SIG-M5 treated with dmso at 0.1 percent for 504 hours (cell line): ENCODE results near the gene HOXA9.

Experiments used
- DNase-seq: peaks from one replicate; lab custom pipeline; 2025; ENCODE audit not compliant: unreplicated experiment; lab: John Stamatoyannopoulos, UW

Gene HOXA9

DNA sequence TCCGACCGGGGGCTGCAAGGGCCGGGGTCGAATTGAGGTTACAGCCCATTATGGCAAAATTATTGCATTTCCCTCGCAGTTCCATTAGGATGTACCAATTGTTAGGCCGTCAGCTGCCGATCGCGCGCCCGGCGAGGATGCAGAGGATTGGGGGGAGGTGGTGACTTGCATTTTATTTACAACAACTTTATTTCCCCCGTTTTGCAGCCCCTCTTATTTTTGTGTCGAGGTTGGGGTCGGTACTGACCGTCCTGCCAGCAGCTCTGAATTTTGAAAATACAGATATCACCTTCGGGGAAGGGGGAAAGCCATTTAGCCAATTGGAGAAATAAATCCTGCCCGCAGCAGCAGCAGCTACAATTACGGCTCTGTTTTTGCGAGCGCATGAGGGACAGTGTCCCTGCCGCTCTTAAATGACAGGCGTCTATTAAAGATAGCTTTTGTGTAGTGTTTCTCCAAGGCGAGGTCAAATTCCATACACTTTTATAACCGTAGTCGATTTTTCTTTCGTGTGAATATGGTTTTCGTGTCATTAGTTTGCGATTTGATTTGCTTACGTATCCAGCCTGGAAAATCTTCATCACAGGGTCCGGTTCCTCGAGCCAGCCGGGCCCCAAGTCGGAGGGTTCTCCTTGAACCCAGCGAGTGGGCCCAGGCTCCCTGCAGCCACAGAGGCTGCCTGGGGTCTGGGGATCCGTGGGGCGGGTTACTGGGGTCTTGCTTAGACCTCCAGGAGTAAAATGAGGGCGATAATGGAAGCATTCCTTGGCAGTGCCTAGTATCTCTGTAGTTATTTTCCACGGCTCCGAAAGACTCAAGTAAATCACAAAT lies 21.2 kb downstream of the HOXA9 start:
- DNase-seq, result no peak

DNA sequence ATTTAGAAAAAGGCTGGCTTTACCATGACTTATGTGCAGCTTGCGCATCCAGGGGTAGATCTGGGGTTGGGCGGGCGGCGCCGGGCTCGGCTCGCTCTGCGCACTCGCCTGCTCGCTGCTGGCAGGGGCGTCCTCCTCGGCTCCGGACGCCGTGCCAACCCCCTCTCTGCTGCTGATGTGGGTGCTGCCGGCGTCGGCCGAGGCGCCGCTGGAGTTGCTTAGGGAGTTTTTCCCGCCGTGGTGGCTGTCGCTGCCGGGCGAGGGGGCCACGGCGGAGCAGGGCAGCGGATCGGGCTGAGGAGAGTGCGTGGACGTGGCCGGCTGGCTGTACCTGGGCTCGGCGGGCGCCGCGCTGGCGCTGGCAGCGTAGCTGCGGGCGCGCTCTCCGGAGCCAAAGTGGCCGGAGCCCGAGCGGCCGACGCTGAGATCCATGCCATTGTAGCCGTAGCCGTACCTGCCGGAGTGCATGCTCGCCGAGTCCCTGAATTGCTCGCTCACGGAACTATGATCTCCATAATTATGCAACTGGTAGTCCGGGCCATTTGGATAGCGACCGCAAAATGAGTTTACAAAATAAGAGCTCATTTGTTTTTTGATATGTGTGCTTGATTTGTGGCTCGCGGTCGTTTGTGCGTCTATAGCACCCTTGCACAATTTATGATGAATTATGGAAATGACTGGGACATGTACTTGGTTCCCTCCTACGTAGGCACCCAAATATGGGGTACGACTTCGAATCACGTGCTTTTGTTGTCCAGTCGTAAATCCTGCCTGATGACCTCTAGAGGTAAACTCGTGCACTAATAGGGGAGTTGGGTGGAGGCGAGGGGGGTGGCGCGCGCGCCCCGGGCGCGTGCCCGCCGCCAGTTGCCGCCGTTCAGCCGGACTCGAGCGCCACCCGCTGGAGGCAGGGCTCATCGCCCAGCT lies 22.1 kb downstream of the HOXA9 start, which contains the start of gene HOXA5:
TSS of gene HOXA5 (minus strand) at position 659 of the 927 bp plus-strand sequence. CDS start at position 585, 74 bp downstream.
- peak; percentile 84 for DNase-seq

DNA sequence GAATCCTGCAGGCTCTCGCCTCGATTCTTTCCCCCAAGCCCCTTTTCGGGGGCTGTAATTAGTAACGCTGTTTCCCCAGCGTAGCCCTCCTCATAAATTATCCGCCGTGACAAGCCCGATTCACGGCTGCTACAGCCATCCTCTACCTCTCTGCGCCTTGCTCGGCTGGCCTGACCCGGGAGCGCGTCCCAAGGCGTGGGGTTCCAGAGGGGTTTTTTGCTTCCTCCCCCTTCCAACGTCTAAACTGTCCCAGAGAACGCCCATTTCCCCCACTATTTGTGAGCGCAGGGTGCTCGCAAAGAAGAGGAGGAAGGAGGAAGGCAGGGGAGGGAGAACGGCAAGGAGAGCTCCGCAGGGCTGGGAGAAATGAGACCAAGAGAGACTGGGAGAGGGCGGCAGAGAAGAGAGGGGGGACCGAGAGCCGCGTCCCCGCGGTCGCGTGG lies 22.7 kb downstream of the HOXA9 start:
- DNase-seq, result no peak

DNA sequence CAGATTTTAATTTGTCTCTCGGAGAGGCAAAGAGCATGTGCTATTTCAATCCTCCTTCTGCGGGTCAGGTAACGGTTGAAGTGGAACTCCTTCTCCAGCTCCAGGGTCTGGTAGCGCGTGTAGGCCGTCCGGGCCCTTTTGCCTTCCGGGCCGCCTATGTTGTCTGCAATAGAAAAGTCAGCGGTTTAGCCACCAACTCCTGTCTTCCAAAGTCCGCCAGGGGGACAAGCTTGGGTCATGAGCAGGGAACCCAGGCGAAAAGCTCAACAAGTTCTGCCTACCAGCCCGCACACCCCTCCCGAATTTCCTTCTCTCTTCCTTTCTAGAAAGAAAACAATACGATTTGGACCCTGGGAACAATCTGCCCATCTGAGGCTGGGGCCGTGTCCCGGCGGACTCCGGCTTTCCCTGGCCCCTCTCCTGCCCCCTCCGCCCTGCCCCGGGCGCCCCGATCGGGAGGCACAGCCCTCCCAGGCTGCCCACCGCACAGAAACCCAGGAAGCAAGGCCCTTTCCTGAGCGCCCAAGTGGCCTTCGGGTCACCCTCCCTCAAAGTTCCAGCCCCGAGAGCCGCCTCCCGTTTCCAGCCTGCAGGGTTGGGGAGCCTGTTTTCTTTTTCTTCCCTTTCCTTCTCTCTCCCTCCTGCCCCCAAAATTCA lies 23.3 kb downstream of the HOXA9 start:
- no peak for DNase-seq

DNA sequence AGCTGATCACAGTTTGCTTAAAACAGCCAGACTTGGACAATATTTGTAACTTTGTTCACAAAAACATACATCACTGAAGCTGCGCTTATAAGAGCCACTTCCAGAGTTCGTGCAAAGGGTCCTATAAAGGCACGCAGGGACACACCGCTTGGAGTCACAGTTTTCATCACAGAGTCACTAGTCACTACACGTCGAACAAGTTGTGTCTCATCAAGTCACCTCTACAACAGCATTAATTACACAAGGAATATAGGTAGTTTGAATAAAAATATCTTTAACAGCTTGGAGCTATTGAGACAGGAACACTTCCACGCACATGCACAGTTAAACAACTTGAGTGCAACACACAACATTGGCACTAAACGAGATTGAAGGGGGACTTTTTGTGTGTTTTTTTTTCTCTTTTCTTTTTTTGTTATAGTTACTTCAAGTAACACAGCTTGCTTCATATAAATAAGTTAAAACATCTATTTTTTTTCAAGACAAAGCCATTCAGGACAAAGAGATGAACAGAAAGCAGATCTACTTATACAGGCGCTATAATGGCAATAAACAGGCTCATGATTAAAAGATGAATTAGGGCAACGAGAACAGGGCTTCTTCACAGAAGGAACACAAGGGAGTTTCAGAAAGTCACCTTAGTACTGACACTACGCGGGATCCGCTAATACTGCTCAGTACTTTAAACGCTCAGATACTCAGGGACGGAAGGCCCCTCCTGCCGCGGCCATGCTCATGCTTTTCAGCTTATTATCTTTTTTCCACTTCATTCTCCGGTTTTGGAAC lies 24.0 kb downstream of the HOXA9 start:
- no peak for DNase-seq

DNA sequence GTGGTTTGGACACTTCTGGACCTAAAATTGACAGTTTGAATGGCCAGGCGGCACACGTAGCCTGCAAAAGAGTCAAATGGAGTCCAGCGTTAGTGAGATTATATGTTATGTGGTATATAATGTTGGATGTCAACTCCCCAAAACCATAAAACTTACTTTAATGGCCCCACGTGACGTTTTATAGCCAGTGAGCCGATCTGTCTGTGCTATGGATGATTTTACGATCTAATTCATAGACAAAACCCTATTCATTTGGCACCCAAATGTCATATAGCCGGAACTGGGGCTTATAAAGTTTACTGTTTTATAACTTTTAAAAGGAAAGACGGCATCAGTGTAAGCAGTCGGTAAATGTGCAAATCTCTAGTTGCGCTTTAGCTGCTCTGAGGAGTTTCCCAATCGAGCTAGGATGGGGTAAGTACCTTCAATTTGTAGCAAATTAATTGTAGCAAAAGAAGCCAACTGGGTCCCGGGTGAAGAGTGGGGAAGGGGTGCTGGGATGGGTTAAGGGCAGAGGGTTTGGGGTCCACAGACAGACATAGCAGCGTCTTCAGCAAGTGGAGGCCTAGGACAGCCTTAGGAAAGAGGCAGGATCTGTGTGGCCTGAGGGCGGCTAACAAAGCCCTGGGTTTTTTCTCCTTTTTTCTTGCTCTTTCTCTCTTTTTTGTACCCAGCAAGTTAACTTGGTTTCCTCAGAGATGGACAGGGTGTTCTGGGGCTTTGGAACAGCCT lies 25.0 kb downstream of the HOXA9 start:
- DNase-seq, result no peak

DNA sequence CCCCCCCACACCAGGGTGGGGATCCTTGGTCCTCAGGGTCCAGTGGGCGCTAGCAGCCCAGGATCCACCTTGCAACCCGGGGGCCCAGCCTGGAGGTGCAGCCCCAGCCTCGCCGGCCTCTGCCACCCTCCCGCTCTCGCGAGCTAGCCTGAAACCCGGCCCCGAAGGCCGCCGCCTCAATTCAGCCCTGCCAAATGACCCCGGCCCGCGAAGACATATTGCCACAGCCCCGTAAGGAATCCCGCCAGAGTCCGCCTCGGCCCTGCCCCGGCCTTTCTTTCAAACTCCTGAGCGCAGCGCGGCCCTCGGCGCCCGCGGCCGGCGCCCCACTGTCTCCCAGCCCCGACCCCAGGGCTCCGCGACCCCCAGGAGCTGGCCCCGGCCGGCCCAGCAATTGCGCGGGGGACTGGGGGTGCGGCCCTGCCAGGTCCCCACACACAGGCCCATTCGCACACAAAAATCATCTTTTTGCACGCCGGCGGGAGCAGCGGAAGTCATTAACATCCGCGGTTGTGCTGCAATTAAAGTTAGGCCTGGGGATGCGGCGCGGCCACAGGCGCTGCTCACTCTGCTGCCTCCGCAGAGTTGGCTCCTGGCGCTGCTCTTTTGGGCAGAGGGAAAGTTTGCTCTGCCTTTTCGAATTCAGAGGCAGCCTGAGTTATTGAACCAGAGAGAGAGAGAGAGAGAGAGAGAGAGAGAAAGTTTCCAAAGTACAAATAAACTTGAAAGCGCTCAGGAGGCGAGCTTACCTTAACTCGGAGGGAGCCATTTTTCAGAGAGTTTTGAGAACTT lies 25.8 kb downstream of the HOXA9 start:
- no peak for DNase-seq

DNA sequence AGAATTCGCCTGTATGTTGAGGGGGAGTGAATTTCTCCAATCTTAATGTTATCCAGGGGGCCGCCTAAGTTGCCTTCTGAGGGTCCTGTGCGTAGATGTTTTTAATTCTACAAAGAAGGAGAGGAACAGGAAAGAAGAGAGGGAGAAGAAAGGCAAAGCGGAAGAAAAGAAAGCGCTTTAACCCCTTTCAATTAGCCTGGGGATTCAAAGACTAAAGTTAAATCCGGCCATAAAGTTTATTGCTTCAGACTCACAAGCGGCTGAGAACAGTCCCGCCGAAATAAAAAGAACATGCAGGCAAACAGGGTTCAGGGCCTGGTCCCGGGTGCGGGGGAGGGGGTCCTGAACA lies 26.4 kb downstream of the HOXA9 start:
- no peak for DNase-seq

DNA sequence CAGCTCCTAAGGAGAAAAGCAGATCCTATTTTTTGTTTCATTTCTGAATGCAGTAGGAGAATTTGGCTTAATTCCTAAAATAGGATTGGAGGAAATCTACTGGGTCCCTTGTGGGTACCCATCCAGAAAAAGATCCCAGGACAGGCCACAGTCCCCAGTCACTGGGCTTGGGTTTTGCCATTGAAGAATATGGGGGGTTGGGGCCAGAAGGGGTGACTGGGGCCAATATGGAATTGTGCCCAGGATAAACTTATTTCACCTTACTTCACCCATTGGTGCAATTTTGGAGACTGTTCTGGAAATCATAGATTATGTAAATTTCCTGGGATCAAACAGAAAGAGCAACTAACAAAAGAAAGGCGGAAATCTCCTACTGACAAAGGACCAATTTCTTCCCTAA lies 26.9 kb downstream of the HOXA9 start:
- DNase-seq, result no peak

DNA sequence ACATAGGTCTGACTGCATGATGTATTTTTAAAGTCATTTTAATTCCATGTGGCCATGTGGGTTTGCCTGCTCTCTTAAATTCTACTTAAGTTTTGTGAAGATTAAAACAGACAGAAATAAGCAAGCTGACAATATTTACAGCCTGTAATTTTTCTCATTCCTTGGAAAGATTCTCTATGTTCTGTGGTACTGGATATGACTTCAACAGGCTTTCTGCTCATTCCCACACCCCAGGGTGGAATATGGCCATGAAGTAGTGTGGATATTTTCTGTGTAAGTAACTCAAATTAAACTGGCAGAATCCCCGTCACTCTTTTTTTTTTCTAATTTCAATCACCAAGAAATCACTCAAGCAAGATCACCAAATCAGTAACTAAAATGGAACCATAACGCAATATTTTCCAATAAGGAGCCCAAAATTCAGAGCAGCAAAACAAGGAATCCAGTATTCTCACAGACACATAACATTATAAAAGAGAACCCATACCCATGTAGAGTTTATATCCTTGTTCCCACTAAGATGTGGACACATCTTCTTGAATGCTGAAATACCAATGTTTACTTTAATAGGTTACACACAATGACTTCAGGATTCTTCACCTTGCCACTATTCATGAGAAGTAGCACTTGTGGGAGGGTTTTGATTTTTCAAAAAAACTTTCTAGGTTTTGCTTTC lies 27.6 kb downstream of the HOXA9 start:
- DNase-seq, result no peak

DNA sequence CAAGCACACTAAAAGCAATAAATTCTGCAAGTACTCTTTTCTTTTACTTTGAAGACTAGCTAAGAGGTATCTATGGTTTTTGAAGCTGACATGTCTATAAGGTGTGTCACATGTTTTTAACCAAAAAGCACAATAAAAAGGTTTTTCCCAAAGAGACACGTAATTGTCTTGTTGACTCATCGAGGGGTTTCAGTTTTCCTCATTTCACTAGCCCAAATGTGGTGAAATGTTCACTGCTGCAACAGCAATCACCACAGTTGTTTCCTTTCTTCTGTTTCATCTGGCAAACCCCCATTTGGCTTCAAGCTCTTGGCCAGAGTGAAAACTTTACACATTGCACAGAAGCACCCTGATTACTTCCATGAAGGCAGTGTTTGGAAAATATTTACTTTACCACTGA lies 30.9 kb downstream of the HOXA9 start:
- DNase-seq, result no peak

DNA sequence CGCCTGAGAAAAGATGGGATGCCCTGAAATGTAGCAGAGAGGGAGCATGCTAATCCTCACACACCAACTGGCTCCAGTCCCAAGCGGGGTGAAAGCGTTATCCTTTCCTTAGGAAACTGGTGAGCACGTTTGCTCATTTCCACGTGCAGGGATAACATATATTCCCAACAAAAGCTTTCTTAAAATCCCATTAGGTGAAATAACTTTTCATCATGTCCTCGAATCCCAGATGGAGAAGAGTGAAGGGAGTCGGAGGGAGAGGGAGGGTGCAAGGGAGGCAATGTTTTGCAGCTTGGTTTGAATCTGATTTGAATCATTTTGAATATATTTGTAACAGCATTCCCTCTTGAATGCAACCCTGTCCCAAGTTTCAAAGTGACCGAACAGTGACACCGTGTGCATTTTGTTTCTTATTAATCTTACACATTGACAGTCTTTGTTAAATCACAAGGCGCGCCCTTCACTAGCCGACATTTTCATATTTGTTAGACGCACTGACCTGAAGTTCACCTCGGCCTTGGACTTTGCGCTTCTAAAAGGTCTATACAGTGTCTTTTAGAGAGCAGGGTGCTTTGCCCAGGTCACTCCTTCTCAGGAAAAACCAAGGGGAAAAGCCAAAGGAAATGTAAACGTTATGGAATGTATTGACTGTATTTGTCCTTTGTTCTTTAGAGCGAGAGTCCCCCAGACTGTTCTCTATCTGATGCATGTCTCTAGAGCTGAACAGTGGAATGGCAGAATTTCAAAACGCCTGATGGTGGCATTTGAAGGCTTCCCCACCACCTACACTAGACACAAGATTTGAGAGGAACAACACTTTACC lies 31.7 kb downstream of the HOXA9 start:
- no peak for DNase-seq

DNA sequence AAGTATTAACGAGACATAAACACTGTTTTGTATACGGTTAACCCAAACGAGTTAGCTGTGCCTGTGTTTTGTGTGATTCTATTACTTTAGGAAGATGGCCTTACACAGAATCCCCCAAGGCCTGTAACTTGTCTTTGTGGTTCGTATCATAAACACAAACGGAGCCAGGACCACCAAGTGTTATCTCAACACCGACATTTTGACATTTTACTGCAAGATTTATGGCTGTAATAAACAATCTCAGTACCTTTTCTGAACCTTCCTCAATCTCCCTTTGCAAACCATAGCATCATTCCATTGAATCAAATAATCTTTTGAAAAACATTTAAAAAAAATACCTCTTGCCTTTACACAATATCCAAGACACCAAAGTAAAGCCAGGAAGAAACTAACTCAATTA lies 32.4 kb downstream of the HOXA9 start:
- no peak for DNase-seq

DNA sequence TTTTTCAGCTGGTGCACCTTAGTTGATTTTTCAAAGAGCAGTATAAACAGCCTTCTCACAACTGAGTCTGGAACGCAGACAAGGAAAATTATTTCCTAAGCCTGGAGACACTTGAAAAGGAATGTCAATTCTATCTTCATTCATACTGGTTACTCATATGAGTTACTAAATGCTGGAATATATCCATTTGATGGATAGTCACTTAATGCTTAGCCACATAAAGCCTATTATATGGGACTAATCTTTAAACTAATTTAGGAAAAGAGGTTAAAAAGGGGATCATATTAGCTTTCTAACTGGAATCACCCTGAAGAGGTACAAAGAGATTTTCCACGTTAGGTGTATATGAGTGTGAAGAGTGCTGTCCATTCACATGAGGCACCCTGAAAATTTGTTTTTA lies 33.1 kb downstream of the HOXA9 start:
- DNase-seq, result no peak

DNA sequence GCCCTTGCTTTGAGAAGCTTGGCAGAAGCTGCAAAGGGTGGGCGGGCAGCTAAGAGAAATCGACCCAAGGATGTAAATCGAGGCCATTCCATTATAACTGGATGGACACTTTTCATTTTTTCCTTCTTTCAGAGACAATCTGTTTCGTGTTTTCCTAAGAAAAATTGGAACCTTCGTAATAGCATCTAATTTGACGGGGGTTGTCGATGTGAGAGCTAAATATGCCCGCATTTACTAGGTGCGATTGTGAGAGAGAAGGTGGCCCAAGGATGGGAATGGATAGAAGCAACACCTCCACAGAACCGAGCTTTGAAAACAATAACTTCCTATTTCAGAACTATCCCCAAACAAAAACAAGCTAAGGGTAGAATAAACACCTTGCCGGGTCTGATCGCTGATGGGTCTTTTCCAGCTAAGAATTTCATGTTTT lies 33.9 kb downstream of the HOXA9 start:
- DNase-seq, result no peak

DNA sequence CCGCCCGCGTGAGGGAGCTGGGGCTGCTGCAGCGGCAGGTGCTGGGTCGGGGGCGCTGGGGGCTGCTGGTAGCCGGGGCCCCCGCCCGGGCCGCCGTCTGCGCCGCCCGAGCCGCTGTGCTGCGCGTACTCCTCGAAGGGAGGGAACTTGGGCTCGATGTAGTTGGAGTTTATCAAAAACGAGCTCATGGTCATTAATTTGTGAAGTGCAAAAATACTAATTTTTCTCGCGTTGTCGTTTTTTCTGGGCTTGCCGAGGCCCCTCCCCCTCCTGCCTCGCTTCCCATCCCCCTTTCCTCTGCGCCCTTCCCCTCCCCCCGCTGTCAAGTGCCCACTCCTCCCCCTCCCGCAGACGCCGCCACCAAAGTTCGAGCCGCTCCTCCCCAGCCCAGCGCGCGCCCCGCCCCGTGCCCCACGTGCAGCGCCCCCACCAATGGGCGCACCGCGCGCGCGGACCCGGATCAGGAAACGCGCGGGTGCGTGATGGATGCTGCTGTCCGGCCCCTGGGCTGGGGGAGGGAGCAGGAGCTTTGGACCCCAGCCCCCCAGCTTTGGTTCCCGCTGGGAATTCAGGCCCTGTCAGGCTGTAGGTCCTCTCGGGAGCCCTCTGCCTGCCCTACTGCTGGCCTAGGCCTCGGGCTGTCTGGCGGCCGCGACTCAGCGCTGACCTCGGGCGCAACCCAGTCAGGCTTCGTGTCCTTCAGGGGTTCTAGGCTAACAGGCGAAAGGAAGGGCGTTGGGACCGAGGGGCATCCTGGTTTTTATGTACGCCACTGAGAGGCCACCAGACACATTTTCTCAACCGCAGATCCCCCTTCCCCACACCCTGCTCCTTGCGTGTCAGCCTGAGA lies 34.6 kb downstream of the HOXA9 start, which contains the start of gene HOXA4:
TSS of gene HOXA4 (minus strand) at position 218 of the 850 bp plus-strand sequence. CDS start at position 194, 24 bp downstream.
- no peak for DNase-seq
